ENCODE data around the gene GNLY.
A peak's percentile ranks its signal among the peaks of the same experiment; 100 is the strongest.

The GNLY gene

DNA sequence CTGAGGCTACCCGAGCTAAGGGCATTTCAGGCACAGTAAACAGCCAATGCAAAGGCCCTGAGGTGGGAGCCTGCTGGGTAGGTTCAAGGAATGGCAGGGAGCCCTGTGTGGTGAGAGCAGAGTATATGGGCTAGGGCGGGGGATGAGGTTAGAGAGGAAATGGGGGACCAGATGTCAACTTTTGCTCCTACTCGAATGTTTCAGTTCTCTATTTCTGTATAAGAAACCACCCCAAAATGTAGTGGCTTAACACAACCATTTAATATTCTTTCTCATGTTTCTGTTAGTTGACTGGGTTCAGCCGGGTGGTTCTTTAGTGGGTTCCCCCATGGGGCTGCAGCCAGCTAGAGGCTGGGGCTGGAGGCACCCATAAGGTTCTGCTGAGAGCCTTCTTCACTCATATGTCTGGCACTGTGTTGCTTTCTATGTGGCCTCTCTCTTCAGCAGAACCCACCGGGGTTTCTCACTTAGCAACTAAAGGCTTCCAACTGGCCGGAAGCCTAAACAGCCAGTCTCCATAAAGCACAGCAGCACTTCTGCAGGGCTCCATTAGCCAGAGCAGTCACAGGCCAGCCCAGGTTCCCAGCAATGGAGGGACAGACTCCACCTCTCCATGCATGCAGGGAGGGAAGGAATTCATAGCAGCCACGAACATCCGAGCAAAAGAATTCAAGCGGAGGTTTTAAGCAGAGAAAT is 54.0 kb downstream of the GNLY start:
- peak; percentile 80 for DNase-seq
